Ecto neural progenitor cell (in vitro differentiated cells): Measurements from ENCODE around the gene PRKACG.
"Not testable (repeated sequence)": the region's sequence is repeated elsewhere in the genome, so short reads cannot be mapped to it uniquely, and the experiment has no call there.

Experiments
- DNase-seq: peaks from one replicate; pipeline ENCODE4 v3.0.0-alpha.2; 2018; ENCODE audit warnings: low spot score

PRKACG gene

GRCh38 chr9:69014013-69014412, at the start of gene PRKACG:
Gene PRKACG, minus strand, starts transcription at chr9:69014113. Its CDS starts 21 bp downstream, at chr9:69014092.
- DNase-seq, result no peak

- no peak for DNase-seq
Observed at GRCh38 chr9:69062195-69062594, 48.3 kb upstream of the PRKACG start.

- no peak for DNase-seq
Observed at GRCh38 chr9:69060766-69061165, 46.9 kb upstream of the PRKACG start.

- DNase-seq, result no peak
Observed at GRCh38 chr9:69058101-69058500, 44.2 kb upstream of the PRKACG start.

- no peak for DNase-seq
Observed at GRCh38 chr9:69056191-69056815, 42.4 kb upstream of the PRKACG start.

GRCh38 chr9:69054989-69055388, 41.1 kb upstream of the PRKACG start:
- DNase-seq, result no peak

- DNase-seq, result not testable (repeated sequence)
Observed at GRCh38 chr9:69050936-69051335, 37.0 kb upstream of the PRKACG start.

GRCh38 chr9:69049094-69049493, 35.2 kb upstream of the PRKACG start:
- no peak for DNase-seq

GRCh38 chr9:69047371-69047770, 33.5 kb upstream of the PRKACG start:
- no peak for DNase-seq

- DNase-seq, result no peak
Observed at GRCh38 chr9:69046723-69047122, 32.8 kb upstream of the PRKACG start.

- no peak for DNase-seq
Observed at GRCh38 chr9:69045821-69046220, 31.9 kb upstream of the PRKACG start.

- no peak for DNase-seq
Observed at GRCh38 chr9:69044240-69045219, 30.6 kb upstream of the PRKACG start.

GRCh38 chr9:69040646-69041045, 26.7 kb upstream of the PRKACG start:
- no peak for DNase-seq

- no peak for DNase-seq
Observed at GRCh38 chr9:69036799-69037198, 22.9 kb upstream of the PRKACG start.

- no peak for DNase-seq
Observed at GRCh38 chr9:69036309-69036708, 22.4 kb upstream of the PRKACG start.

GRCh38 chr9:69035438-69036308, 21.8 kb upstream of the PRKACG start, which contains the start of gene FXN:
Gene FXN, plus strand, starts transcription at chr9:69035752. Its CDS starts 31 bp downstream, at chr9:69035783.
- DNase-seq, result peak; percentile 88

GRCh38 chr9:69034071-69034470, 20.2 kb upstream of the PRKACG start:
- DNase-seq, result no peak

GRCh38 chr9:69030851-69031645, 17.1 kb upstream of the PRKACG start:
- DNase-seq, result no peak

- DNase-seq, result no peak
Observed at GRCh38 chr9:69029535-69029934, 15.6 kb upstream of the PRKACG start.

- no peak for DNase-seq
Observed at GRCh38 chr9:69028754-69029153, 14.8 kb upstream of the PRKACG start.

- no peak for DNase-seq
Observed at GRCh38 chr9:69027355-69028097, 13.6 kb upstream of the PRKACG start.
